Measurements from ENCODE around the gene APEH. TPM values are rescaled to one million over a fixed set of nuclear protein-coding genes. Genes with fewer than 3 reads are reported as not detected.
A peak's percentile ranks its signal among the peaks of the same experiment; 100 is the strongest.

Gene APEH
- total RNA-seq, 1 experiment from 2014 or later, result 215 TPM

- no peak for DNase-seq
- Histone ChIP-seq H3K9me3 (ENCODE audit: control insufficient read depth, low read depth, low read length) (no peaks in the 10 kb centered on the region), H2BK12ac (ENCODE audit: insufficient read length, low read depth, low read length) (no peak overlapping the region), H3K56ac (ENCODE audit: insufficient read length, low read depth, low read length) (no peak overlapping the region), H3K4ac (ENCODE audit: low read depth, low read length) (no peak overlapping the region), H2BK5ac (ENCODE audit: insufficient read length, low read length) (no peak overlapping the region), H2BK120ac (ENCODE audit: low read depth, low read length, poor library complexity, severe bottlenecking) (no peak overlapping the region), H3K14ac (ENCODE audit: insufficient read depth, low read length) (no peak overlapping the region), H2AFZ (ENCODE audit: low read length) (no peak overlapping the region), H3K4me2 (ENCODE audit: insufficient read depth, insufficient read length, low read length) (peak overlapping the region; percentile 60), H3K27me3 (ENCODE audit: insufficient read depth, low read length) (no peaks in the 10 kb centered on the region), H2AK5ac (ENCODE audit: insufficient read length, low read length) (no peak overlapping the region), H3T11ph (ENCODE audit: low read length) (no peak overlapping the region), H3K79me2 (ENCODE audit: insufficient read depth, low read length) (no peaks in the 10 kb centered on the region), H4K91ac (ENCODE audit: insufficient read length, low read depth, low read length) (no peak overlapping the region), H2BK15ac (ENCODE audit: low read depth, low read length) (no peak overlapping the region), H3K23me2 (ENCODE audit: insufficient read length, low read depth, low read length, poor library complexity, severe bottlenecking) (peaks cover 25% of the 10 kb centered on the region), H4K5ac (ENCODE audit: insufficient read length, low read depth, low read length) (no peak overlapping the region), H4K8ac (replicated peaks; ENCODE audit: insufficient read length, low read depth, low read length) (no peak overlapping the region), H3K79me1 (ENCODE audit: insufficient read depth, low read depth, low read length, poor library complexity, severe bottlenecking) (peaks cover 2% of the 10 kb centered on the region), H3K18ac (ENCODE audit: insufficient read length, low read depth, low read length) (no peak overlapping the region), H3K4me1 (ENCODE audit: insufficient read depth, low read length) (no peaks in the 10 kb centered on the region), H3K9ac (ENCODE audit: extremely low read depth, insufficient read length, low read length) (peak overlapping the region; percentile 83), H4K20me1 (ENCODE audit: control insufficient read depth, insufficient read depth, insufficient read length) (no peaks in the 10 kb centered on the region), H3K23ac (ENCODE audit: insufficient read length, low read depth, low read length) (no peak overlapping the region), H3K27ac (ENCODE audit: insufficient read length, low read depth, low read length) (no peak overlapping the region), H2BK20ac (ENCODE audit: low read depth, low read length, poor library complexity, severe bottlenecking) (no peak overlapping the region)
- TF ChIP-seq CTCF (conservative IDR thresholded peaks at IDR 0.05), result no peak
- Mint-ChIP-seq H3K27ac (peak overlapping the region; percentile 80 to 95 (median 91); a peak in 6 of 7 replicates), H3K36me3 (ENCODE audit: insufficient read depth in 1 of 3, low read depth in 3 of 3) (peaks cover 5 to 46% (median 37%) of the 10 kb centered on the region in 3 experiments; a peak in 6 of 7 replicates), H3K4me3 (peak overlapping the region; percentile 87 to 96), H3K27me3 (ENCODE audit: low read depth) (peaks cover 4% of the 10 kb centered on the region), H3K4me1 (peaks cover 18 to 22% of the 10 kb centered on the region in 2 experiments), H3K9me3 (no peaks in the 10 kb centered on the region)
- no CpG with 5 or more reads among the region's 8 CpGs for WGBS (ENCODE audit: extremely low coverage, insufficient read length, low lambda C conversion rate)
These were observed 48.7 kb downstream of the APEH start for GRCh38 chr3:49722896-49723295.
